ENCODE measurements around the gene PPIF.

PPIF gene

DNA sequence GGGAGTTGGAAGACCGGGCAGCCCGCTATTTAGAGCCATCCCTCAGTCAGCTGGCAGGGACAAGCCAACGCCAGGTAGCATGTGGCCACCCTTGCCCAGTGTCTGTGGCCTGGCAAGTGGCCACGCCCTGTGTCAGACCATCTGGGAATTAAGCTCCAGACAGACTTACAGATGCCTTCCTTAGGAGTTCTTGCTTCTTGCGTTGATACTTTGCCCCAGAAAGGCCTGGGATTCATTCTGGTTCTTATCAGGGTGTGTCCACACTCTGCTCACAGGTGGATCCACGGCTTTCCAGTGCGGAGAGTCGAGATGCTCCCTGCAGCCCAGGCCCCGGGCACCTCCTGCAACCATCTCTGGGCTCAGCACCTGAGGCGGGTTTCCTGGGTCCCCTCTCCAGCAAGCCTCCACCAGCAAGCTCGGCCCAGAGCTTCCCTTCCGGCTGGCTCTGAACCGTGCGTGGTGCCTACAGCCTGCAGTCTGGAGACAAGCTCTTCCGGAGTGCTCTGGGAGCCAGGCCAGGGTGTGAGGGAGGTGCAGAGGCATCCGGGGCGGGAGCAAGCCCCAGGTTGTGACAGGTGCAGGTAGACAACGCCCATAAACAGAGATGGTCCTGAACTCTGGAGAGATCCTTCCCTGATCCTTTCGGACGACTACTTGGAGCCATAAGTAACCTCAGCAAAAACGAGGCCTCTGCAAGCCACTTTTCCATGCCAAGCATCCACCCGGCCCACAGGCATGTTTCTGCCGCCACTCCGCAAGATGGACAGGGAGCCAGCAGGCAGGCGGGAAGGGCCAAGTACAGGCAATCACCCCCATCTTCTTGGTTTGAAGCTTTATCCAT lies 32.3 kb upstream of the PPIF start:
- DNase-seq: no peak

DNA sequence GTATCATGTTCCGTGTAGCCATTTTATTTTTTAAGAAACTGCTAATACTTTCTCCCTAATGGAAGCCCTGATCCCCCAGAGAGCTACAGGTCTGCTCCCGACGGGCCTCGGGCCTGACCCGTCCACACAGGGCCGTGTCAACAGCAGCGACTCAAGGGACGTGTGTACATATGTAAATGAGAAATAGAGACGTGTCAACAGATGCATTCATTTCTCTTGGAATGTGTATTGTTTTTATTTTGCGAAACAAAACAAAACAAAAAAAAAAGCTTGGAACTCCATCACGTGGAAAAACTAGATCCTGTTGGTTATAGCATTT lies 31.7 kb upstream of the PPIF start:
- DNase-seq: no peak

DNA sequence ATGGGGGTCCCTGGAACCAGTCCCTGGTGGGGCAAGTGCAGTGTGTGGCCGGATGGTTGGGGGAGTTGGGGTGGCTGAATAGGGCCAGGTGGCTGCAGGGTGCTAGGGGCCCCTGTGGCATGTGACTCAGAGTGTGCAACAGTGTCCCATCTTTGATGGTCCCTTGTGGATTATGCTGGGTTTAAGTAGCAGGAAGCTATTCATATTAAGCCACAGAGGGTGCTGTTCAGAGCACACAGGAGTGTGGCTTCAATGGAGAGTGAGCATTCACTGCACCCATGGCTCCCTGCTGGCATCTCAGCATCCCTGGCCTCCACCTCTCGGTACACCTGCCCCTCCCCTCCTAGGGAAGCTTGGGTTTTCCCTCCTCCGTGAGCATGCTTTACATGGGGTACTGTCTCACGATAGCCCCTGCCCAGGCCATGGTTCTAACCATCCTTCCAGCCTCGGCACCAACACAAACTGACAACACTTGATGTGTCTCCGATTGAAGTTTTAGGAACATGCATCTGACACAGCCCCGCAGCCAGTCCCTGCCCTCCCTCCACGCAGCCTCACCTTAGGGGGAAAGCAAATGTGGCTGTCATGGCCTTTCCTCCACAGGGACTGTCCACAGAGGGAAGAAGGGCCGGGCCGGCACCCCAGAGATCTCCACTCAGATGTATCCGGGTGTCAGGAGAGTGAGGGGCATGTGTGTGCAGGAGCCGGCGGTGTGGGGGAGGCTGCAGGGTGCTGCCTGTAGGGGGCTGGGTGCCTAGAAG lies 30.4 kb upstream of the PPIF start:
- DNase-seq: no peak

DNA sequence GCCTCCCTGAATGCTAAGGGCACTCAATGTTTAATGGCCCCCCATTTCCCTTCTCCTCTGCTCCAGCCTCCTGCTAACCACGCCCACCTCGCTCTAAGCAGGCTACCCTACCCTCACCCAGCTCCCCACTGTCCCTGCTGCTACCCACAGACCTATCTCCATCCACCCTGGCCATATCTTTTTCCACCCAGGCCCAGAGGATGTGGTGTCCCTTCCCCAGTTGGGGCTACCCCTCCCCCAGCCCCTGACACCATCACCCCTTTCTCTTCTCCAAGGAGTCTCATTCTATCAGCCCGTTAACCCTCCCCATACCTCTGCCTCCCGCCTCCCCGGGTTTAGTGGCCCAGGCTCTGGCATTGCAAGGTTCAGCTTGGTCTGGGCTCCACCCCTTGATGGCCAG lies 28.9 kb upstream of the PPIF start:
- no peak for DNase-seq

DNA sequence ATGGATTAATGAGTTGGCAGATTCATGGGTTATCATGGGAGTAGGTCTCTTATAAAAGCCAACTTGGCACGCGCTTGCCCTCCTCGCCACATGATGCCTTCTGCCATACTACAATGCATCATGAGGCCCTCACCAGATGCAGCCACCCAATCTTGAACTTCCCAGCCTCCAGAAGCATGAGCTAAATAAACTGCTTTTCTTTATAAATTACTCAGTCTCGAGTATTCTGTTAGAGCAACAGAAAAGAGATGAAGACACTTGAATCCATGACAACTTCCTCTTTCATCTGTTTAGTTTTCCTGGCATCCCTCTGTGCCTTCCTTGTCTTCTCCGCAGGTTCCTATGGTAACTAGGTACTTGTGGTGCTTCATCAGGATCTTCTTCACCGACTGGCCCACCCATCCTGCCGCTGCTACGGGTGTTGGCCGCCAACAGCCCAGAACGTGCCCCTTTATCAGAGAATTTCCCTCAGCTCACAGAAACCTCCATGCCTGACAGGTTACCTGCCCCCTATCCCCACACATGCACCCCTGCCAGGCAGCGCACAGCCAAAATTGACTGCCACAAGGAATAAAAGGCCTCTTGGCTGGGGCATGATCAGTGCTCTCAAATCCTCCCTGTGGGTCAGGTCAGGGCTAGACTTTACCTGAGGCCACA lies 28.0 kb upstream of the PPIF start:
- no peak for DNase-seq

DNA sequence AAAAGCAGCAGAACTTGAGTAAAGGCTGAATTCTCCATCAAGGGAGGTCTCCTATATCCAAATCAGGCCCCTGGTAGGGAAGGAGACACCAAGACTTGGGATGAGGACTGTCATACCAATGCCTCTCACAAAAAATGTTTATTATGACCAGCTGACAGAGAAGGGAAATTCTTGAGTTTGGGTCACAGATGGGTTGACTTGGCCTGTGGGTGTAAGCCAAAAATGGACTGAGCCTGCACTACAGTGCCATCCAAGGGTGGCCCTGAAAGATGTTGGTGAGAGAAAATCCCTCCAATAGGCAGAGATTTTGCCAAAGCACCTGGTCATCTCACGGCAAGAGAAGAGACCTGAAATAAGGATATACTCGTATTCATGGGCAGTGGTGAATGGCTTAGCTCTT lies 27.0 kb upstream of the PPIF start:
- no peak for DNase-seq

DNA sequence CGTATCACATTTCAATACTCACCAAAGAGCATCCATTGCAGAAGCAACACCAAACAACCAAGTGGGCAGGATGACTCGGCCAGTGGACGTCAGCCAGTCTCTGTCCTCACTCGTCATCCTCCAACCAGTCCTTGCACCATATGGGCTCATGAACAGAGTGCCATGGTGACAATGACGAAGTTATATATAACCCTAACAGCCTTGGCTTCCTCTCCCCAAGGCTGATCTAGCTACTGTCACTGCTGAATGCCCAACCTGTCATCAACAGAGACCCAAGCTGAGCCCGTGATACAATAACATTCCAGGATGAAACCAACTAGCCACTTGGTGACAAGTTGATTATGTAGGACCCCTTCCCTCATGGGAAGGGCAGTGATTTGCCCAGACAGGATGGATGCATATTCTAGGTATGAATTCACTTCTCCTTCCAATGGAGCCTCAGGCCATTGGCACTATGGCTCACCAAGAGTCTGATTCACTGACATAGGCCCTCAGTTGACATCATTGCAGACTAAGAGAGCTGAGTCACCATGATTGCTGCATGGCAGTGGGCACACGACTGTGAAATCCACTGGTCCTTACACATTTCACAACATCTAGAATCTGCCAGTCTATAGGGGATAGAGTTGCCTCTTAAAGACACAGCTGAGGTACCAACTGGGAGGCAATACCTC lies 26.3 kb upstream of the PPIF start:
- DNase-seq: no peak

DNA sequence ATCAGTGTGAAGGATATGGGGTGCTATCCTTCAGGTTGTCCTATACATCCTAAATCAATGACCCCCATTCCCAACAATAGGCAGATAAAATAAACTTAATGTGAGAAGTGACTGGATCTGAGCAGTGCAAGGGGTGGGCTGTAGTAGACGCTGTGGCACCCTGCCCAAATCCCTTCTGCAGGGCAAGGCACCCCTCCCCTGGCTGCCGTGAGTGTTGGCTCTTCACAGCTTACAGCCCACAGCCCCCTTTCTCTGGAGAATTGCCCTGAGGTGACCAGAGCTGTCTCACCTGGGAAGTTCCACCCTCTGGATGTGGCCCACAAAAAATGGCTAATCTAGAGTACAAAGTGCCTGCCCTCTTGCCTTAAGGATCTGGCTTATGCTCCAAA lies 25.8 kb upstream of the PPIF start:
- no peak for DNase-seq

DNA sequence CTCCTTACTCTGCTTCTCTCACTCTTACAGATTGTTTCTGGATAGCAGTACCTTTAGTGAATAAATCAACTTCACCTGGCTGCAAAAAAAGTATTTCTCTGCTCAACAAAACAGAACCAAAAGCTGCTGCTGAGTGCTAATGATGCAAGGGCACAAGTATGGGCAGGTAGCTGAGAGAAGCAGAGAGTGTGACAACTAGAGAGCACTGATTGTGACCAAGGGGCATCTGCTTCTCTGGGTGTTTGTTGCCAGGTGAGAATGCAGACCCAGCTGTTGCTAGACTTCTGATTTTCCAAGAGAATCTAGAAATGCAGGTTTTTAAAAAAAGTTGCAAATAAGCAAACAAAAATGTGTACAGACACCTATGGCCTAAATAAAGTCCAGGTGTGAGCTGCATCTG lies 25.3 kb upstream of the PPIF start:
- DNase-seq: no peak

DNA sequence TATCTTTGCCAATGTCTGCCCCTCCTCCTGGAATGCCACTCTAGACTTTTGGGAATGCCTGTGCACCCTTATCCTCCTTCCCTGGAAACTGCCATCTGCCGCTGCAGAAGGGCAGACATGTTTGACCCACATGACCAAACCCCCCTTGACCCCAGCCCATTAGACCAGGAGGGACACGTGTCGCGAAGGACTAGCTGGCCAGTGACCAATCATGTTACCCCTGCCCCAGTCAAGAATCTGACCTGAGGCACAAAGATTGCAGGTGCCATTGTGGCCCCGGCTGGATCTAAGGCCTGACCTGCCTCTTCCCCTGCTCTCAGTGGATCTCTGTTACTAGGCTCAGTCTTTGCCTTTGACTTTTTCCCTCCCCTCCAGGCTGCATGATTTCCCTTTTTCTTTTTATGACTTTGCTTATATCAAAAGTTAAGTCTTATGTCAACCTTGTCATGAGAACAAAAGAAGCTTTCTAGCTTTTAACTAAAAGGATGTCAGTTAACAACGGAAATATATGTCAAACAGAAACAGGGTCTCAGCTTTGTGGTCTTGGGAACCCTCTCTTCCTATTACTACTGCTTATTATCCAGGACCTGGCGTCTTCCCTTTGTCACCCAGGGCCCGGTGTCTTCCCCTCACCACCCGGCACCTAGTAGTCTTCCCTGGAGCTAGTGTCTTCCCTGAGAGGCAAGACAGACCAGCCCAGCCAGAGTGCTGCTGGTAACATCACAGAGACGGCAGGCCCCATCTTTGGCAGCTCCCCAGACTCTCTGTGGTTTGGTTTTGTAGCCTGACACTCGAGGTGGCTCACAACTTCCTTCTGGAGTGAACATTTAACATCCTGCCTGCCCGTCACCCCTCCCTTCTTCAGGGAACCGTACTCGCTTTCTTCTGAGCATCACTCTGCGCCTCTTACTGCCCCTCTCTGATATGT lies 24.4 kb upstream of the PPIF start:
- no peak for DNase-seq

DNA sequence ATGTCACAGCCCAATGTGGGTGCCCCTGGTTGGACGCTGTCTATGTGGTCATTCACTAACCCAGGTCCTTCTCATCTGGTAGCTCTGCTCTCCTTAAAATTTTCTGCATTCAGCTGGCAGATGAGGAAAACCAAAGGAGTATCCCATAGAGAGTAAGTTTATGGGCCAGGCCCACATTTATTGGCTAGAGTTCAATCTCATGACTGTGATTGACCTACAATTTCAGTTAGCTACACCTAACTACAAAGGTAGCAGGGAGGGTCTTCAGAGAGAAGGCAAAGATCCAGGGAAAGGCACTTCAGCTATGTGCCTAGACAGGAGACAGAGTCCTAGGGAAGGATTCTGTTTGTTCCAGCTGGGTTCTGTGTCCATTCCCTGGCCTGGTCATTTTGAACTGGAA lies 23.7 kb upstream of the PPIF start:
- no peak for DNase-seq

DNA sequence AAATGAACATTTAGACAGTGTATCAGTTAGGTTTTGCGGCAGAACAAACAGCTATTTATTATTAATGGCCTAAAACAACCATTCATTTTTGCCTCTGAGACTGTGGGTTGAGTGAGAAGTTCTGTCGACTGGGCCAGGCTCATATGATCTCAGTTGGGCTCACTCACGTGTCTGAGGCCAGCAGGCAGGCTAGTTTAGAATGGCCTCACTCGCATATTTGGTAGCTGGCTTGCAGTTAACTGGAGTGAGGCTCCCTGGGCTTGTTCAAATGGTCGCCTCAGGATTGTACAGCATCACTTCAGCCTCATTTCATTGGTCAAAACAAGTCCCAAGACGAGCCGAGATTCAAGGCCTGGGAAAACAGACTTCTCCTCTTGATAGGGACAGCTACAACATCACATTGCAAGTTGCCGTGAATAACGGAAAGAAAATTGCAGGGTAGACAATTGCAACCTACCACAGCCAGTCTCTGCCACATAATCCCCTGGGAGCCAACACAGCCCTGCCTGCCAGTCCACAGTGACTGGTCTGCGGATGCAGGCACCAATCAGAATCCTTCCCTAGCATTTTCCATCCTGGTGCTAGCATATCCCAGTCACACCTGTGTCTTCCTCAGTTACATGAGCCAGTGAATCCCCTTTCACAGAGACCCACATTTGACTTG lies 23.1 kb upstream of the PPIF start:
- DNase-seq: no peak

DNA sequence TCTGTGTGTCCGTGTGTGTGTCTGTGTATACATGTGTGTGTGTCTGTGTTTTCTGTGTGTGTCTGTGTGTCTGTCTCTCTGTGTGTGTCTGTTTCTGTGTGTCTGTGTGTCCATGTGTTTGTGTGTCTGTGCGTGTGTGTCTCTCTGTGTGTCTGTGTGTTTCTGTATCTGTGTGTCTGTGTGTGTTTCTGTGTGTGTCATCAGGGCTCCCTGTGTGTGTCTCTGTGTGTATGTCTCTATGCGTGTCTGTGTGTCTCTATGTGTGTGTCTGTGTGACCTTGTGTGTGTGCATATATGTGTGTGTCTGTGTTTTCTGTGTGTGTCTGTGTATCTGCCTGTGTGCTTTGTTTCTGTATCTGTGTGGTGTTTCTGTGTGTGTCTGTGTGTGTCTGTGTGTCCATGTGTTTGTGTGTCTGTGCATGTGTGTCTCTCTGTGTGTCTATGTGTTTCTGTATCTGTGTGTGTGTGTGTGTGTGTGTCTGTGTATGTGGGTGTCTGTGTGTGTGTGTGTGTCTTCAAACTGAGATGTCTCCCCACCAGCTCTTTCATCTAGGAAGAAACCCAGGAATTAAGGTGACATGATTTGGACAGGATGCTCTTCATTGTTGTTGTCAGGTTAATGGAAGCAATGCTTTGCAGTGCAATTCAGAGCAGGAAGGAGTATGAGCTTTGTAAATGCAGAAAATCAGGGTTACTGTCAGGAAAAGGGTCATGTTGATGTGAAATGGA lies 20.7 kb upstream of the PPIF start:
- DNase-seq: no peak

DNA sequence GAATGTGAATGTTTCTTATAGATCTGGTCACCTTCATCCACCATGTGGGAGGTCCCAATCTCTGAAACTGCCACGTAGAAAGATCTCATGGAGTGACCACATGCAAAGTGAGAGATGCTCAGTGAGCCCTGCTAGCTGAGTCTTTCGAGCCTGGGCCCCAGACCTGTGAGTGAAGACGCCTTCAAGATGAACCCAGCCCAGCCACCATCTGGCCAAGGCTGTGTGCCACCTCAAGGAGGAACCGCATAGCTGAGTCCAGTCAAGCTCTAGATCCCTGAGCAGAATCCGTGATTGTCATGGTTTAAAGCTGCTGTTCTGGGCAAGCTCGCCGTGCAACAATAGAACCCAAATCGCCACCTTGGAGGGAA lies 20.2 kb upstream of the PPIF start:
- no peak for DNase-seq

DNA sequence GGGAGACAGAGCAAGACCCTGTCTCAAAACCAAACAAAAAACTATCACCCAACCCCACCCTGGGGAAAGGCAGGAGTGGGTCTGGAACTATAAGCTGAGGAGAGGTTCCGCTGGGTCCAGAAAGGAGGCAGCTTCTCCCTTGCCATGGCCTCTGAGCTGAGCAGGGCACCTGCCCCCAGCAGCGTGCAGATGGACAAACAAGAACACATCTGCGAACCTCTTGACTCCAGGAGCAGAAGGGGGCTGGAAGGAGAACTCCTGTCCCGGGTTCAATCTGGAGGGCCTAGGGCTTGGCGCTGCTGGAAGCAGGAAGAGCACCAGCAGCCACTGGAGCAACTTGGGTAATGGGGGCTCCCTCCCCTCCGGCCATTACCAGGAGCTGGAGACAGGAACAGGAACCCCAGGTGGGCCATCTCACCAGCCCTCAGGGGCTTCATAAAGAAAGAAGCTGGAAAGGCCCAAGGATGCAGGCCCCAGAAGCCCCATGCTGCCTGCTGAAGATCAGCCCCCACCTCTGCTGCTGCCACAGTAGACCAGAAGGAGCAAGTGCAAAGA lies 19.0 kb upstream of the PPIF start:
- DNase-seq: no peak

DNA sequence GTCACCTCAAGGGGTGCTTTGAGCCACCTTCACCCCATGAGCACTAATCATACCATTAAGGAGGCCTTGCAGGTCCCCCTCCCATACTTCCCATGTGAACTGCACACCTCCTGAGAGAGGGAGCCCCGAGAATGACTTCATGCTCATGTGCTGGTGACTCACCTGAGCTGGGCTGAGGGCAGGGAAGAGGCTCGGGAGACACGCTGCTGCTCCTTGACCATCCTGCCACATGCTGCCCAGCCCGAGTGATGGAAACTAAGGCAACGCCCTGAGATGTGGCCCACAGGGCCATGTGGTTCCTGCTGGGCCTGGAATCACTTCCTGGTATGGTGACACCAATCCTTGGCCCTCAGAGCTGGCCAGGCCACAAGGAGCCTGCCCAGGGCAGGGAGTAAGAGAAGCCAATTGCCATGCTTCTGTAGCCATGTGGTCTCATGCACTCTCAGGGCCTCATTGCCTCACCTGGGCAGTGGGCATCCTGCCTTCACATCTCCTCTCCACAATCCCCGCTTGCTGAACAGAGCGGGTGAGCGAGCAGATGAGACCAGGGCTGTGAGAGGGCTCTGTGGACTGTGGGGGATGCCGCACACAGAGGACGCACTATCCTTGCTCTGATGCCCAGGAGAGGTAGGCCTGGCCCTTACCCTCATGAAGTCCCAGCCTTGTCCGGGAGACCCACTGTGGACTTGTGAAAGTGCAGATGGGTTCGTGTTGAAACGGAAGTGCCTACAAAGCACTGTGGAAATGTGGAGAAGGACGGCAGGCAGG lies 18.3 kb upstream of the PPIF start:
- DNase-seq: no peak

DNA sequence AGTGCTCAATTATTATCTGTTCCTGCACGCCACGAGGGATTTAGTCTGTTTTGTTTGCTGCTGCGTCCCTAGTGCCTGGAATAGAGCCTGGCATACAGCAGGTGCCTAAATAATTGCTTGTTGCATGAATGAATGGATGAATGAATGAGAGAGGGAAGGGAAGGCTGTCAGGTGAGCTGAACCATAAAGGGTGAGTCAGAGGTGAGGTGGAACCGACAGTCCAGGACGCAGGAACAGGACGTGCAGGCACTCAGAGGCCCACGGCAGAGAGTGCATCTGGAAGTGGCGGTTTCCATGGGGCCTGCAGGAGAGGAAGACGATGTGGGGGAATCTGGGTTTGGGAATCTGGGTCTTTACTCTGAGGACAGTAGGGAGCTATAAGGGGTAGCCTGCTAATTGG lies 17.7 kb upstream of the PPIF start:
- DNase-seq: no peak

DNA sequence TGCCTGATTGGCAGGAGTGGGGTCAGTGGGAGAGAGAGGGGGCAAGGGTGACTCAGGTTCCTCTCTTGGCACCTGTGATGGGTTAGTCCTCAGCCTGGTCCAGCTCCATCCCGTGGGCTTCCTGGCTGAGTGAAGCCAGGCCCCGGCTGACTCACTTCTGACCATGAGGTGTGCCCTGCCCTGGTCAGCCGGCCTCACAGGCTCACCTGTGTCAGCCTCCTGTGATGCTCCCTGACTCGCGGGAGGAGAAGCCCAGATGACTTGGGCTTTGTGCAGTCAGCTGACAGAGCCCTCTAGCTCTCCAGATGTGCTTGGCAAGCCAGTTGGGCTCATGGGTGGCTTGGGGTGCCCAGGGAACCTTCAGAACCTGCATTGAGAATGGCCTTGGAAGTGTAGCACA lies 16.0 kb upstream of the PPIF start:
- no peak for DNase-seq

DNA sequence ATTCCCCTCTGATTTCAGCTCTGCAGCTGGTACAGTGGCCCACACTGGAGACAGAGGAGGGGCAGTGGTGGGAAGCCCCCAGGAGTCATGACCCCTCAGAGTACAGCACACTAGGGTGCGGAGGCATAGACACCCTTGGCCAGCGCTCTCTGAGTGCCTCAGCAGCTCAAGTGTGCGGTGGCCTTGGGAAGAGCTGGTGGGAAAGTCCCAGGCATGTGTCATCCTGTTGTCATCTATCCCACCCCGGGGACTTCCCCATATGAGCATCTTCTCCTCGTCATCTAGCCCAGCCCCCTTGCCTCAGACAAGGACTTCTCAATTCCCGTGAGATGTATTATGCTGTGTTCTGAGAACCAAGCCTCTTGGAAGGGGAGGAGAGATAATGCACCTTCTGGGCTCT lies 15.6 kb upstream of the PPIF start:
- DNase-seq: no peak

All from NCI-H774 (cell line).